SIG-M5 (cell line): ENCODE results near the gene LMF1.
"Not testable (repeated sequence)": the region's sequence is repeated elsewhere in the genome, so short reads cannot be mapped to it uniquely, and the experiment has no call there.

Experiments used
- DNase-seq: peaks from one replicate; lab custom pipeline; 2025; lab: John Stamatoyannopoulos, UW

The LMF1 gene

GRCh38 chr16:895371-895770 is 75.4 kb downstream of the LMF1 start:
- DNase-seq = no peak

DNA sequence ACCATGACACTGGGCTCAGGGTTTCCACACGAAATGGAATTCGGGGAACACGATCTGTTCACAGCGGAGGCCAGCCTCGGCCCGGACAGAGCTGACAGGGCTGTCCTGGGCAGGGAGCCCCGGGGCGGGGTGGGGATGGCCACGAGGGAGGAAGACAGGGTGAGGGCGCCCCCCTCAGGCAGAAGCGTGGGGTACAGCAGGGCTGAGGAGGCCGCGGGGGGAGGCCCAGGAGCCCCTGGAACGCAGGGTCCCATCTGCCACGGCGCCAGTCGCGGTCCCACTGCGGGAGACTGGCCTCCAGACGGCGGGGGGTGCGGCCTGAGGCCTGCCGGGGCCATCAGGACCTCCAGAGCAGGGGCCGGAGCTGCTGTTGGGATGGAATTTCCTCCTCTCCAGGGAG is 75.9 kb downstream of the LMF1 start:
- DNase-seq = no peak

DNA sequence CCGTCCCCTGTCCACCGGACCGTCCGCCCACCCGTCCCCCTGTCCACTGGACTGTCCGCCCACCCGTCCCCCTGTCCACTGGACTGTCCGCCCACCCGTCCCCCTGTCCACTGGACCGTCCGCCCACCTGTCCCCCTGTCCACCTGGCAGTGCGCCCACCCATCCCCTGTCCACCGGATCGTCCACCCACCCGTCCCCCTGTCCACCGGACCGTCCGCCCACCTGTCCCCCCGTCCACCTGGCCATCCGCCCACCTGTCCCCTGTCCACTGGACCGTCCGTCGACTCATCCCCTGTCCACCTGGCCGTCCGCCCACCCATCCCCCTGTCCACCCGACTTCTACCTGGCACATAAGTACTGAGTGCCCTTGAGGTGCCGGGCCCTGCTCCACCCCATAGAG is 76.6 kb downstream of the LMF1 start:
- DNase-seq = no peak

DNA sequence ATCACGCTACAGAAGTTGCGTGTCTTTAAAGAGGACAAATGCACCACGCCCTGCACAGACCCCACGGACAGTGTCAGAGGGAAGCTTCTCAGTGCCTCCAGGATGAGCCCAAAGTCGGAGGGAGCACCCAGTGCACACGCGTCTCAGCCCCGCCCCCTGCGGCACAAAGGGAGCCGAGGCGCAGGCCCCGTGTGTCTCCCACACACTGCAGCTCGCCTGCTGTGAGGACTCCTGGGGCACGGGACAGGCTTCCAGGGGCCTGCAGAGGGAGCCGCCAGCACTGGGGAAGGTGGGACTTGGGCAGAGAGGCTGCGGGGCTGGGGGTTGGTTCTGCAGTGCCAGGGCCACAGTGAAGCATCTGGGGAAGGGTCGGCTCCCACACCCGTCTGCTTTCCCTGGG is 77.4 kb downstream of the LMF1 start:
- no peak for DNase-seq

DNA sequence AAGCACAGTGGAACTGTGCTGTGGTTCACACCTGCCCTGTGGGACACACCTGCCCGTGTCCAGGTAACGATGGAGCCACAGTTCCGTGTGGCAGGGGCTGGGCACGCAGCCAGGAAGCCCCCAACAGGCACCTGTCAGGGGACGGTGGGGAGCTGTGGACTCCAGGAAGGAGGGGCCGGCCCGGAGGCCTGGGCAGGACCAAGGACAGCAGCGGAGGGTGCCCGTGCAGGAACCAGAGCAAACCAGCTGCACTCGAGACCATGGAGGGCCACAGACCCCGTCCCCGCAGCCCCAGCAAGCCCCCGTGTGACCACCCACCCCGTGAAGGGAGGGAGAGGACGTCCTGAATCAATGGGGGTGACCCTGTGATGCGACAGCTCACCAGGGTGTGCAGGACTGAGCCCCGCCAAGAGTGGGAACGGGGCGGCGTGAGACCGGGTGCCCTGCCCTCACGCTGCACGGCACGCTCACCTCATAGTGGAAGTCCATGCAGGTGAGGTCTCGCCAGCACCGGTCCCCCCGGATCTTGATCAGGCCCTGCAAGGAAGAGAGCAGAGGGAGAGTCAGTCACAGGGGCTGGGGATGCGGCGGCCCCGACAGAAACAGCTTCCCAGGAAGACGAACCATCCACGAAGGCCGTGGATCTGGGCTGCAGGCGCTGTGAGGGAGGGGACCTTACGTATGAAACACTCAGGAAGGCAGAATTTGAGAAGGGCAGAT is 78.1 kb downstream of the LMF1 start:
- DNase-seq = no peak

GRCh38 chr16:892006-892405 is 78.8 kb downstream of the LMF1 start:
- no peak for DNase-seq

DNA sequence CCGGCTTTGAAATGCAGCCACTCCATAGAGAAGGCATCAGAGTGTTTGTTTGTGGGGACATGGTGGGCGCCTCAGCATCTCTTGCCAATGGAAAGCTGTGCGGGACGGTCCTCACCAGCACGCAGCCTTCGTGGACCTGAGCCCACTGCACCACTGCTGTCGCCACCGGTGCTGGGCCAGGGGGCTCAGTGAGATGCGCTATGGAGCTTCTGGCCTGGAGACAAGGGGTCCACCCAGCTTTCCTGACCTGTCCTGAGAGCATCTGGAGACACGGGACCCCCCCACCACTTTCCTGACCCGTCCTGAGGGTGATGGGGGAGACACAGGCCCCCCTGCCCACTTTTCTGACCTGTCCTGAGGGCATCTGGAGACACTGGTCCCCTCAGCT is 79.4 kb downstream of the LMF1 start:
- DNase-seq = no peak

GRCh38 chr16:890716-891352 is 80.0 kb downstream of the LMF1 start:
- DNase-seq = no peak

- no peak for DNase-seq
Observed at GRCh38 chr16:890217-890616, 80.6 kb downstream of the LMF1 start.

GRCh38 chr16:889586-889985 is 81.2 kb downstream of the LMF1 start:
- no peak for DNase-seq

GRCh38 chr16:888901-889570 is 81.7 kb downstream of the LMF1 start:
- DNase-seq = no peak

DNA sequence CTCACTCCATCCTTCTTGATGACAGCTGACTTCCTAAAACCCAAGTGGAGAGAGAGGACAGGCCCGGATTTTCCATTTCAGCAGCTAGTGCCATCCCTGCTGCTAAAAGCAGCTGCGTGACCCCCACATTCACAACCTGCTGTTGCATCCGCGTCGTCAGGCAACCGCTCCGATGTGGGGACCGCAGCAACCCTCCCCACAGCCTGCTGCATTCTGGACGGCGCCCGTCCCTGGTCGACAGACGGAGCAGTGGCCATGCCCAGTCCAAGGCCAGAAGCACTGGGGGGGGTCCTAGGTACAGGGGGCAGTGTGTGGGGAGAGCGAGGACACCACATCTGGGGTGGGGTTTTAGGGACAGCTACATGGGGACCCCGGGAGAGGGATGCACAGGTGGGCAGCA is 82.3 kb downstream of the LMF1 start:
- DNase-seq = not testable (repeated sequence)

- no peak for DNase-seq
Observed at GRCh38 chr16:887846-888245, 82.9 kb downstream of the LMF1 start.

DNA sequence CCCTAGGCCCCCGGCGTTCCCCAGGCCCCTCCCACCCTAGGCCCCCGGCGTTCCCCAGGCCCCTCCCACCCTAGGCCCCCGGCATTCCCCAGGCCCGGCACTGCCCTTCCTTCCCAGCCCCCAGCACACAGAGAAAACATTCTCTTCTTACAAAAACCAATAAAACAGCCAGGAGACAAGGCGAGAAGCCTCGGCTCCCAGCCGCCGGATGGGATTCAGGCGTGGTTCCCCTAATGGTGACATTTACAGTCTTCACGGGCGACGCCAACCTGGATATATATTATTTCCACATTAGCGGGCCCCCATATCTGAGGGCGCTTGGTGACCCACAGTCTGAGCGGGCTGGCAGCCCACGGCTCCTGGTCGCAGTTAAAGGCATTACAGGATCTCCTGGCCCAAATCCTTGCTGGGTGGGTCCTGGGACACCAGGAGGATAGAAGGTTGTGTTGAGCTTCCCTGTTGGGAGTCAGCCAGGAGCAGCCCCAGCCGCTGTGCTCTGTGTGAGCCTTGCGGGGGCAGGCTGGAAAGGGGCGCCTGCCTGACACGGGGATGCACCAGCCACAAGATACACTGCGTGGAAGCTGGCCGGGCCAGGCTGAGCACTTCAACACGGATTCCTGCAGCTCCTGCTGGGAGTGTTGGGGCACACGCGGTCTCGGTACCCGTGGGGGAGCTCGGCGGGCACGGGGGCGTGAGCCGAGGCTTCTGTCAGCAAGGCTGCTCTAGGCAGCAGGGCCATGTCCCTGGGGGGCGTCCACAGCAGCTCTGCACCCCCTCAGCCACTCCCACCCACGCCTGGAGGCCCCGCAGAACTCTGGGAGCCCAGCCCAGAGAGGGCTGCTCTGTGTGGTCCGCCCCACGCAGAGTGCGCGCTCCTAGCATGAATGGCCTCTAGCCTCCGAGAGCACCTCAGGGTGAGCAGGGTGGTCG is 83.7 kb downstream of the LMF1 start:
- no peak for DNase-seq

DNA sequence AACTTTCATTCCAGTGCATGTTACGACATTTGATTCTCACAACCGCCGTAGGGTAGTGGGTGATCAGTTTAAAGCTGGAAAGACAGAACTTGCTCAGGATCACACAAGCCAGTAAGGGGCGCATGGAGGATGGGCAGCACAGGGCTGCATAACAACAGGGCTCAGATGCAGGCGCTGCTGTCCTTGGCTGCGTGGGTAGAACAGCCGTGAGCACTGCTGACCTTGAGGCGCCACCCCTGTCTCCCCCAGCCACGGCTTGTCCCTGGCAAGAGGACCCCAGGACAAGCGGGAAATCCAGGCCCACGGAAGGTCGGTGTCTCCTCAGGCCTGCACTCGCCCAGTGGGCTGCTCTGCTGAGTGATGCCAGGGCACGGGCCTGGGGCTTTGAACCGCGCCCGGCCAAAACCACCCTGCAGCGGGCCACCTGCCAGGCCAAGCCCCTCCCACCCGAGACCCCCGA is 84.7 kb downstream of the LMF1 start:
- no peak for DNase-seq

- DNase-seq = no peak
Observed at GRCh38 chr16:885391-885790, 85.4 kb downstream of the LMF1 start.

- DNase-seq = no peak
Observed at GRCh38 chr16:884232-884631, 86.6 kb downstream of the LMF1 start.

GRCh38 chr16:883781-884180 is 87.0 kb downstream of the LMF1 start:
- no peak for DNase-seq

- no peak for DNase-seq
Observed at GRCh38 chr16:883340-883739, 87.4 kb downstream of the LMF1 start.

GRCh38 chr16:882671-883070 is 88.1 kb downstream of the LMF1 start:
- not testable (repeated sequence) for DNase-seq

- no peak for DNase-seq
Observed at GRCh38 chr16:882256-882655, 88.5 kb downstream of the LMF1 start.
